Stimulated activated CD4-positive, alpha-beta T cell treated with anti-CD3 and anti-CD28 coated beads, Interleukin-2, amount 100 ng/mL, for 48 hours (primary cell): Measurements from ENCODE around the gene KRTAP21-2.
"Not testable (repeated sequence)": the region's sequence is repeated elsewhere in the genome, so short reads cannot be mapped to it uniquely, and the experiment has no call there.

ENCODE experiments used
- DNase-seq, 2 donors: peaks; one replicate each; pipeline ENCODE4 v3.0.0-alpha.2; 2020

Gene KRTAP21-2

GRCh38 chr21:30747159-30747558 is at the start of gene KRTAP21-2:
Gene KRTAP21-2, minus strand, starts transcription at chr21:30747259. Its CDS starts 57 bp downstream, at chr21:30747202.
- DNase-seq = no peak

- DNase-seq = no peak
Measured at GRCh38 chr21:30793581-30794314, 46.7 kb upstream of the KRTAP21-2 start.

DNA sequence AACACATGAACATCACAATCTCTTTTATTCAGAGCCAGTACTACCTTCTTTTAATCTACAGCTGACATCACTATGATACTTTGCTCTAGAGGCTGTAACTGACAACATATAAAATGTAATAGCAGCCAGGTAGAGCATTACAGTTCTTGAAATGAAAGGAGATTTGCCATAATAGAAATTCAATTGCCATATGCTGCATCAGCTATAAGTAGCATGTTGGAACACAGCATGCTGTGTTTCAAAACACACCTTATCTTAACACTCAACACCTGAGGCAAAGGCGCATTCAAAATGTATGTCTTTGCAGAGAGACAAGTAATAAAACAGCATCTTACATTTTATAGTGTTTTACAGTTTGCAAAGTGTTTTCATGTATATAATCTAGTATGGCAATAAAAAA is 32.2 kb upstream of the KRTAP21-2 start:
- DNase-seq = no peak

DNA sequence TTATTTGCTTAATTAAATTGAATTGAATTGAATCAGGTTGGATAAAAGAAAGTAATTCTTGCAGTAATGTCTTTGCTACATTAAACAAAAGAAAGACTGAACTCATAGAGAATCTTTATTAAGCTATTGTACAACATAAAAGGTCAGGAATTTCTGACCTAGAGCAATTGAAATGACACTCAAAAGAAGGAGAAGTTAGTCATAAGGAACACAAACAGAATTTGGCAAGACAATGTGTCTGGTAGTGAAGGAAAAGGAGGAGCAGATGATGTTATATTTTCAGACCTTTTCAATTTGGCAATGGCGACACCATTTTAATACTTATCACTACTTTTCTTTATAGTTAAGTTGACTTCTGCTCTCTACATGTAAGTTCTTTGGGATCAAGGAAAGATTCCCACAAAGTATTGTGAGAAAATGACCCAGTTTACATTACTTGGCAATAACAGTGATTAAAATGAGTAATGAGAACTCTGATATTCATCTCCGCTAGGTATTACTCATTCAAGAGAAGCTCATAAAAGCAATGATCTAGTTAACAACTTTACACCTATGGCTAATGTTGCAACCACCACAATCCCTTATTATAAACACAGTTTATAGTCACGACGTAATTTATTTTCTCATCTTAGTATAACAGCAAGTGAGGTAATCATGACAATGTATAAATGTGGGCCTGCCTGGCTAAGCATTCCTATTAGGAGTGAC is 22.8 kb upstream of the KRTAP21-2 start:
- no peak for DNase-seq

- no peak for DNase-seq
Measured at GRCh38 chr21:30760776-30761175, 13.7 kb upstream of the KRTAP21-2 start.

- no peak for DNase-seq
Measured at GRCh38 chr21:30758306-30758705, 11.2 kb upstream of the KRTAP21-2 start.

GRCh38 chr21:30755328-30755727 is 8.3 kb upstream of the KRTAP21-2 start, which contains the start of gene KRTAP21-1:
Gene KRTAP21-1, minus strand, starts transcription at chr21:30755428. Its CDS starts 50 bp downstream, at chr21:30755378.
- not testable (repeated sequence) for DNase-seq

- DNase-seq = no peak
Measured at GRCh38 chr21:30740462-30740861, 6.6 kb downstream of the KRTAP21-2 start.

- no peak for DNase-seq
Measured at GRCh38 chr21:30733026-30733425, 14.0 kb downstream of the KRTAP21-2 start.

DNA sequence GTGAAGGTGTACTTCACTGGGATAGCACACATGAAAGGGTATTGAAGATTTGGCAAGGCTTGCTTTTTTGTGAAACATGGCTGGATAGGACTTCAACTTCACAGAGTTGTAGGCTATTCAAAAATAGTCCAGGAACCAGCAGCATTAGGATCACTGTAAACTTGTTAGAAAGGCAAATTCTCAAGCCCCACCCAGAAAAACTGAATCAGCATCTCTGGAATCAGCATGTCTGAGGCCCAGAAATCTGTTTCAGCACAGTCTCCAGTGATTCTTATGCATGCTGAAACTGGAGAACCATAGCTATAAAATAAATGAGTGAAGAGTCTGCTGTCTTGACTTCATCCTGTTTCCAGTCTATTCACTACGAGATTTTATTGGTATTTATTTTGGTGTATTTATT is 20.3 kb downstream of the KRTAP21-2 start:
- DNase-seq = no peak

DNA sequence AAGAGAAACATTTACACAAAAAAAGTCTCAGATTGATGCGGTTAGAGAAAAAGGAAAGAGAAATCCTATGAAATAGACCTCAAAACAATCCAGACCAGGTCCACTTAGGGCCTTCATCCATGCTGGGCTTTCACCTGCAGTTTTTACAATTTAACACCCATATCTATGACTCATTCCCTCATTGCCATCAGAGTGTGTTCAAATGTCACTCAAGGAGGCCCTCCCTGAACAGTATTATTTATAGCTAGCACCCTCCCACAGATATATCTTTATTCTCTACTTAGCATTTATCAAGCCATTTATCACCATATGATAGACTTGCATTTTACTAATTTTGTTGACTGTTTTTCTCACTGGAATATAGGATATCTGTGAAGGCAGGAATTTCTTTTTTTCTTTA is 27.7 kb downstream of the KRTAP21-2 start:
- DNase-seq = no peak

DNA sequence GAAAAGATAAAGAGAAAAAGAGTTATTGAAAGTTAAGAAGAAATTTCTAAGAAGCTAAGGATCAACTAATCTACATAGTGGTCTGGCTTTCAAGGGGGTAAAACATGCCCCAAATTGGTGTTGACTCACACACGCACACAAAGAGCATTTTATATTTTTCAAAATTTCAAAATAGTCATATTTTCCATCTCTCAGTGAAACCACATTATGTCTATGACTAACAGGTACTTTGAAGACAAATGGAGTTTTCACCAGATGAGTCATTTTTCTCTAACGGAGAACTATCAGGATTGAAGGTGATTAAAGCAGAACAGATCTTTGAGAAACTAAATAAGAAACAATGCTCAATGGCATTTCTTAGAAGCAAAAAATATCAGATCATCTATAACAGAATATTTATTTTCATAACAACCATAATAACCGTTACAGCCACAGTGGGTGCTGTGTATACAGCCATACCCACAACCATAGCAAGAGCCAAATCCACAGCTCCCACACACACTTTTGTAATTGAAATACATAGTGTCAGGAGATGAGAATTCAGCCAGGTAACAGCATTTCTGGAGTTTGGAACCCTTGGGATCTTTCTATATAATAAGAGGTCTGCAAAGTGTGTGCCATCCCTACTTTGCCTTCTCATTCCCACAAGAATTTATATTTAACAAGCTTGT is 28.7 kb downstream of the KRTAP21-2 start, which contains the start of gene KRTAP21-3:
Gene KRTAP21-3 (minus strand): TSS at position 539 of the 671 bp plus-strand sequence. CDS start 18 bp downstream, at position 521.
- no peak for DNase-seq

GRCh38 chr21:30717105-30717504 is 30.0 kb downstream of the KRTAP21-2 start:
- DNase-seq = no peak

GRCh38 chr21:30714946-30715345 is 32.1 kb downstream of the KRTAP21-2 start:
- no peak for DNase-seq

GRCh38 chr21:30714456-30714855 is 32.6 kb downstream of the KRTAP21-2 start:
- DNase-seq = no peak

- no peak for DNase-seq
Measured at GRCh38 chr21:30713766-30714165, 33.3 kb downstream of the KRTAP21-2 start.

DNA sequence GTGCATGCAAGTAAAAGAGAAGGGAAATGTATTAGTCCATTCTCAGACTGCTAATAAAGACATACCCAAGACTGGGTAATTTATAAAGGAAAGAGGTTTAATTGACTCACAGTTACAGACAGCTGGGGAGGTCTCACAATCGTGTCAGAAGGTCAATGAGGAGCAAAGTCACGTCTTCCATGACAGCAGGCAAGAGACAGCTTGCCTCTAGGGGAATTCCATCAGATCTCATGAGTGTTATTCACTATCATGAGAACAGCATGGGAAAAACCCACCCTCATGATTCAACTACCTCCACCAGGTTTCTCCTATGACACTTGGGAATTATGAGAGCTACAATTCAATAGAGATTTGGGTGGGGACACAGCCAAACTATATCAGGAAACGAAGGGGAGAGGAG is 36.6 kb downstream of the KRTAP21-2 start:
- DNase-seq = peak in 1 of 2 donors; percentile 3

- no peak for DNase-seq
Measured at GRCh38 chr21:30707409-30707808, 39.6 kb downstream of the KRTAP21-2 start.
